Measurements from ENCODE around the gene JARID2. TPM values are rescaled to one million over a fixed set of nuclear protein-coding genes. Genes with fewer than 3 reads are reported as not detected.

JARID2 gene
- total RNA-seq, 1 donor from 2014 or later = 66.1 TPM

- peak overlapping the region; percentile 3 for H3K4me3 Mint-ChIP-seq (ENCODE audit: unreplicated experiment)
- no peaks in the 10 kb centered on the region for H3K9me3 Mint-ChIP-seq (ENCODE audit: unreplicated experiment)
- peaks cover 6% of the 10 kb centered on the region for H3K27me3 Mint-ChIP-seq (ENCODE audit: unreplicated experiment)
- peaks cover 62% of the 10 kb centered on the region for H3K4me1 Mint-ChIP-seq (ENCODE audit: unreplicated experiment)
- H3K27ac Mint-ChIP-seq (ENCODE audit: unreplicated experiment) = peak overlapping the region; percentile 96
- H3K36me3 Mint-ChIP-seq (ENCODE audit: low read depth, unreplicated experiment) = no peaks in the 10 kb centered on the region
- DNase-seq (ENCODE audit: low spot score) = peak; percentile 68
- TF ChIP-seq CTCF (IDR thresholded peaks at IDR 0.05; ENCODE audit: unreplicated experiment) = no peak
These were observed 305.9 kb downstream of the JARID2 start for GRCh38 chr6:15551798-15552197.

DNA sequence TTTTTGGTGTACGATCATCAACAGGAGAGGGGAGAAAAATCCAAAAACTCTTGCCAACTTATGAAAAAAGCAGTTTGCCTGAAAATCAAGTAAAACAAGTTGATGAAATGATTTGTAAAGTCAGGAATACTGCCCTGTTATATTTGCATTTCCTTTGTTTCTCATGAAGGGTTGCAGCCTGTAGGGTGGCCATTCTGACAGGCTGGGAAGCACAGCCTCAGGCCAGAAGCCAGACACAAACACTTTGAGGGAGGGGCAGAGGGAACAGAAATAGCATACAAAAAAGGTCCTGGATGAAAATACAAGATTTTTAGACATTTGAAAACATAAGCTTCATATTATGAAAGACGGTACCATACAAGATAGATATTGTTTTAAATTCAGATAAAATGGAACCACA is 307.2 kb downstream of the JARID2 start:
- Mint-ChIP-seq H3K27me3 (ENCODE audit: unreplicated experiment) (peaks cover 6% of the 10 kb centered on the region), H3K9me3 (ENCODE audit: unreplicated experiment) (no peaks in the 10 kb centered on the region), H3K4me1 (ENCODE audit: unreplicated experiment) (peaks cover 61% of the 10 kb centered on the region), H3K4me3 (ENCODE audit: unreplicated experiment) (peak overlapping the region; percentile 21), H3K36me3 (ENCODE audit: low read depth, unreplicated experiment) (no peaks in the 10 kb centered on the region), H3K27ac (ENCODE audit: unreplicated experiment) (peak overlapping the region; percentile 81)
- no peak for TF ChIP-seq CTCF (IDR thresholded peaks at IDR 0.05; ENCODE audit: unreplicated experiment)
- DNase-seq (ENCODE audit: low spot score) = no peak

GRCh38 chr6:15553736-15554294 is 307.9 kb downstream of the JARID2 start:
- no peak for DNase-seq (ENCODE audit: low spot score)
- Mint-ChIP-seq H3K4me1 (ENCODE audit: unreplicated experiment) (peaks cover 56% of the 10 kb centered on the region), H3K9me3 (ENCODE audit: unreplicated experiment) (no peaks in the 10 kb centered on the region), H3K27ac (ENCODE audit: unreplicated experiment) (peak overlapping the region; percentile 83), H3K27me3 (ENCODE audit: unreplicated experiment) (peaks cover 6% of the 10 kb centered on the region), H3K36me3 (ENCODE audit: low read depth, unreplicated experiment) (no peaks in the 10 kb centered on the region), H3K4me3 (ENCODE audit: unreplicated experiment) (no peak overlapping the region)
- no peak for TF ChIP-seq CTCF (IDR thresholded peaks at IDR 0.05; ENCODE audit: unreplicated experiment)

- no peaks in the 10 kb centered on the region for H3K36me3 Mint-ChIP-seq (ENCODE audit: low read depth, unreplicated experiment)
- H3K27ac Mint-ChIP-seq (ENCODE audit: unreplicated experiment) = peak overlapping the region; percentile 49
- peaks cover 53% of the 10 kb centered on the region for H3K4me1 Mint-ChIP-seq (ENCODE audit: unreplicated experiment)
- H3K4me3 Mint-ChIP-seq (ENCODE audit: unreplicated experiment) = no peak overlapping the region
- no peak for TF ChIP-seq CTCF (IDR thresholded peaks at IDR 0.05; ENCODE audit: unreplicated experiment)
- peaks cover 6% of the 10 kb centered on the region for H3K27me3 Mint-ChIP-seq (ENCODE audit: unreplicated experiment)
- H3K9me3 Mint-ChIP-seq (ENCODE audit: unreplicated experiment) = no peaks in the 10 kb centered on the region
- DNase-seq (ENCODE audit: low spot score) = no peak
These were observed 308.8 kb downstream of the JARID2 start for GRCh38 chr6:15554728-15555100.

GRCh38 chr6:15555101-15556038 is 309.5 kb downstream of the JARID2 start:
- Mint-ChIP-seq H3K27ac (ENCODE audit: unreplicated experiment) (peak overlapping the region; percentile 49), H3K4me1 (ENCODE audit: unreplicated experiment) (peaks cover 47% of the 10 kb centered on the region), H3K27me3 (ENCODE audit: unreplicated experiment) (peaks cover 4% of the 10 kb centered on the region), H3K36me3 (ENCODE audit: low read depth, unreplicated experiment) (no peaks in the 10 kb centered on the region), H3K4me3 (ENCODE audit: unreplicated experiment) (no peak overlapping the region), H3K9me3 (ENCODE audit: unreplicated experiment) (no peaks in the 10 kb centered on the region)
- DNase-seq (ENCODE audit: low spot score) = no peak
- no peak for TF ChIP-seq CTCF (IDR thresholded peaks at IDR 0.05; ENCODE audit: unreplicated experiment)
